NCI-H2171 (cell line): ENCODE results near the gene PSD4.

Experiments used
- DNase-seq: peaks from one replicate; lab custom pipeline; 2025; lab: John Stamatoyannopoulos, UW

Gene PSD4

DNA sequence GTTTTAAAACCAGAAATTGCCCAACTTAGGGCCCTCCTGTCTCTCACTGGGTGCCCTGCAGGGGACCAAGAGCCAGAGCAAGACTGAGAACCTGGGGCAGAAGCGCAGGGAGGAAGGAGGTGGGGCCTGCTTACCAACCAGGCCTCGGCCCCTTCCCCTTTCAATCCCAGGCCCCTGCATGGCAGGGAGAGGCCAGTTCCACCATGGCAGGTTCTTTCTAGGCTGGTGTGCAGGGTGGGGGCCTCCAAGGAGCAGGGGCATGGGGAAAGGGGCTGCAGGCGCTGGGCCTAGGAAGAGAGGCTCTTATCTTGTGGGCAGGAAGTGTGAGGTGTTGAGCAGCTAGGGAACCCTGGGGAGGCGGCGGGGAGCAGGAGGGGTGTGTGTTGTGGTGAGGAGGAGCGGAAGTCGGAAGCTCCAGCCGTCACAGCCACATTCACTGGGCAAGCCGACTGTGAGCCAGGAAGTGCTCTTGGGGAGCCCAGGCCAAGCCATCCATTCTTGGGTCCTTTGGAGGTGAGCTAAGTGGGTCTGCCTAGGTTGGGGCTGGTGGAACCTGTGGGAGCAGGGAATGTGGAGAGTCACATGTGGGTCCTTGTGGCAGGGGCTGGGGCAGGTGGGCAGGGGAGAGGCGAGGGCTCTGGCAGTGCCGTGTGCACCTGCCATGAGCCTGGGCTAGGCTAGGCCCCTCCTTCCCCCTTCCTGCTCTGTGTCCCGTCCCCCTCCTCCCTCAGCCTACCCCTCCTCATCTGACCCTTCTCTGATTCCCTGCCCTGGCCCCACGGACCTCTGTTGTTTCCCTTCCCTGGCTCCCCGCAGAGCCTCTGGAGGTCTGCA, at the start of gene PSD4:
TSS of gene PSD4 (plus strand) at position 430 of the 834 bp plus-strand sequence. CDS start 8,486 bp downstream, outside the sequence.
- DNase-seq, result no peak

DNA sequence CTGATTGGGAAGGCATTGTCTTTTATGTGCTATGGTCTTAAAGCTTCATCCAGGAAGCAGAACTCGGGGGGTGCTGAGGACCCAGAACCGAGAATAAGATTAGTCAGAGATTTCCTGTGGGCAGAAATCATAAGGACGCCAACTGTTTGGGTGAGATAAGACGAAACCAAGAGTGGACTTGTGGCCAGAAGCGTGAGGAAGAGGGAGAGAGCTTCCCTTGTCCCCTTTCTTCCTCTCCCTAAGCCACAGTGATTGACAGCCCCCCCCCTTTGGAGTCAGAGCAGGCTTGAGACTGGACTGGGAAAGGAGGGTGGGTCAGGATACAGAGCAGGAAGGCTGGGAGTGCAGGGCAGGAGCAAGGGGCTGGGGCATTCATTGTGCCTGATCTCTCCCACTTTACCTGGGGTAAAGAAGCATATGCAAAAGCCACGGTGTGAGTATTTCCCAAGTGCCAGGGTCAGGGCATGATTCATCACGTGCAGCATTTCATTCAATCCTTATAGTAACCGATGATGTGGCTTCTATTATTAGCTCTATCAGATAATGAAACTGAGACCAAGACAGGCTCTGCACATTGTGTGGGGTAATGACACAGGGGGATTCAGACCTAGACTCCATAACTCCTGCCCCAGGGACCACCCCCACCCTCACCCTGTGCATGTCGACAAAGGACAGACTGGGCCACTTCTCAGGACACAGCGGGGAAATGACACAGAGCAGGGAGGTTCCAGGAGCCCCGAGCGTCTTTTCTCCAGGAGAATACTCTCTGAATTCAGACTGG, 49.4 kb upstream of the PSD4 start:
- no peak for DNase-seq

DNA sequence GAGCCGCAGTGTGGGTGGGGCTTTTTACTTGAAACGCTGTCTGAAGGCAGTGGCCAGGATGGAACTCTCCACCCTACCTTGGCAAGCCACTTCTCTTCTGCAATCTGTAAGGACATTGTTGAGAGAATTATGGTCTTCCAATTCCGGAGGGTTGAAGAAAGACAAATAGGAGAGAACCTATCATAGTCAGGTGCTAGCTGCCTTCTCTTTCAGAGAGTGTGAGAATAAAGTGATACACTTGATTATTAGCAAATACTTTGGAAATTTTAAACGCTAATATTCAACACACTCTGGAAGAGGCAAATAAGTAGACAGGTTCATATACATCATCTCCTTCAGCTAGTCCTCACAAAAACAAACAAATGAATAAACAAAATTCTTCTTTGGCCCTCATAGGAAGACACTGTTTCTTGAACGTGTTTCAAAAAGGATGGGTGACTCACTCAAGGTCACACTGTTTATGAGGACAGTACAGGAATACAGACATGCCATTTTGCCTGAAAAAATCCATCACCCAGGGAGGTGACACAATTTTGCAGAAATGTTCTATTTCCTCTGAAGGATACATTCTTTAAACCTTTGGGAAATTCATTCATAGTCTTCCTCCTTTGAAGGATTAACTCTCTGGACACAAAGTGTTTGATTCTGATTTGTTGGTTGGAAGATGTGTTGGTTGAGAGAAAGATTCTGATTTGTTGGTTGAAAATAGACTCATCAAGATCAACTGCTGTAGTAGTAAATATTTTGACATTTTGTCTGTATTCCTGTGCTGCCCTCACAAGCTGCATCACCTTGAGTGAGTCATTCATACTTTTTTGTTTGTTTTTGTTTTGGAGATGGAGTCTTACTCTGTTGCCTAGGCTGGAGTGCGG, 48.6 kb upstream of the PSD4 start:
- DNase-seq, result no peak

DNA sequence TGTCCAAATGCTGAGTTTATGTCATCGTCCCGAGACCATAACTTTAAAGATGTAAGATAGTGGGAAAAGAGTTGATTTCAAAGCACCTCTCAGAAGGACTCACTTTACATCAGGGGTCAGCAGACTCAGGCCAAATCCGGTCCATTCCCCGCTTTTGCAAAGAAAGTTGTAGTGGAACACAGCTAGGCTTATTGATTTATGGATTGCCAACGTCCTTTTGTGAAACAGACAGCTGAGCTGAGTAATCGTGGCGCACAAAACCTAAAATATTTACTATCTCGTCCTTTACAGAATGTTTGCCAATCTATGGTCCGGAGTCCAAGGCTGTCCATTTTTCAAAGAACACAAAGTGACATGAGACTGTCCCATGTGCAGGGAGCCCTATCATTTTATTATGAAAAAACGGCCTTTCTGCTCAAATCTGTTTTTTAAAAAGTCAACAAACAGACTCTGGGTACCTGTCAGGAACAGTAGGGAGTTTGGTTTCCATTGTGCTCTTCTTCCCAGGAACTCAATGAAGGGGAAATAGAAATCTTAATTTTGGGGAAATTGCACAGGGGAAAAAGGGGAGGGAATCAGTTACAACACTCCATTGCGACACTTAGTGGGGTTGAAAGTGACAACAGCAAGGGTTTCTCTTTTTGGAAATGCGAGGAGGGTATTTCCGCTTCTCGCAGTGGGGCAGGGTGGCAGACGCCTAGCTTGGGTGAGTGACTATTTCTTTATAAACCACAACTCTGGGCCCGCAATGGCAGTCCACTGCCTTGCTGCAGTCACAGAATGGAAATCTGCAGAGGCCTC, 46.7 kb upstream of the PSD4 start, which contains the start of gene IL1RN:
TSS of gene IL1RN (plus strand) at position 754 of the 801 bp plus-strand sequence. CDS start at position 781, 27 bp downstream.
- DNase-seq, result no peak

DNA sequence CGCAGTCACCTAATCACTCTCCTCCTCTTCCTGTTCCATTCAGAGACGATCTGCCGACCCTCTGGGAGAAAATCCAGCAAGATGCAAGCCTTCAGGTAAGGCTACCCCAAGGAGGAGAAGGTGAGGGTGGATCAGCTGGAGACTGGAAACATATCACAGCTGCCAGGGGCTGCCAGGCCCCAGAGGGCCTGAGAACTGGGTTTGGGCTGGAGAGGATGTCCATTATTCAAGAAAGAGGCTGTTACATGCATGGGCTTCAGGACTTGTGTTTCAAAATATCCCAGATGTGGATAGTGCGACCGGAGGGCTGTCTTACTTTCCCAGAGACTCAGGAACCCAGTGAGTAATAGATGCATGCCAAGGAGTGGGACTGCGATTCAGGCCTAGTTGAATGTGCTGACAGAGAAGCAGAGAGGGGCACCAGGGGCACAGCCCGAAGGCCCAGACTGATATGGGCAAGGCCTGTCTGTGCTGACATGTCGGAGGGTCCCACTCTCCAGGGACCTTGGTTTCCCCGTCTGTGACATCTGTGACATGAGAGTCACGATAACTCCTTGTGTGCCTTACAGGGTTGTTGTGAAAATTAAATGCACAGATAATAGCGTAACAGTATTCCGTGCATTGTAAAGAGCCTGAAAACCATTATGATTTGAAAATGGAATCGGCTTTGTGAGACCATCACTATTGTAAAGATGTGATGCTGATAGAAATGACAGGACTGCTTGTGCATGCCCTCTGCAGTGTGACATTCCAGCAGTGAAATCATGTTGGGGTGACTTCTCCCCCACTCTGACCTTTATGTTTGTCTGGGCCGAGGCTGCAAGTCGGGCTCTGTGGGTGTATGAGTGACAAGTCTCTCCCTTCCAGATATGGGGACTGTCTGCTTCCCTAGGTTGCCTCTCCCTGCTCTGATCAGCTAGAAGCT, 45.9 kb upstream of the PSD4 start:
- DNase-seq, result no peak

DNA sequence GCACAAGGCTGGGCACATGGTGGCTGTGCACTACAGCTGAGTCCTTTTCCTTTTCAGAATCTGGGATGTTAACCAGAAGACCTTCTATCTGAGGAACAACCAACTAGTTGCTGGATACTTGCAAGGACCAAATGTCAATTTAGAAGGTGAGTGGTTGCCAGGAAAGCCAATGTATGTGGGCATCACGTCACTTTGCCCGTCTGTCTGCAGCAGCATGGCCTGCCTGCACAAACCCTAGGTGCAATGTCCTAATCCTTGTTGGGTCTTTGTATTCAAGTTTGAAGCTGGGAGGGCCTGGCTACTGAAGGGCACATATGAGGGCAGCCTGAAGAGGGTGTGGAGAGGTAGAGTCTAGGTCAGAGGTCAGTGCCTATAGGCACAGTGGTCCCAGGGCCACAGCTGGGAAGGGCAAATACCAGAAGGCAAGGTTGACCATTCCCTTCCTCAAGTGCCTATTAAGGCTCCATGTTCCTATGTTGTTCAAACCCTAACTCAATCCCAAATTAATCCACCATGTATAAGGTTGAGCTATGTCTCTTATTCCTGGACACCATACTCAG, 44.2 kb upstream of the PSD4 start:
- no peak for DNase-seq

DNA sequence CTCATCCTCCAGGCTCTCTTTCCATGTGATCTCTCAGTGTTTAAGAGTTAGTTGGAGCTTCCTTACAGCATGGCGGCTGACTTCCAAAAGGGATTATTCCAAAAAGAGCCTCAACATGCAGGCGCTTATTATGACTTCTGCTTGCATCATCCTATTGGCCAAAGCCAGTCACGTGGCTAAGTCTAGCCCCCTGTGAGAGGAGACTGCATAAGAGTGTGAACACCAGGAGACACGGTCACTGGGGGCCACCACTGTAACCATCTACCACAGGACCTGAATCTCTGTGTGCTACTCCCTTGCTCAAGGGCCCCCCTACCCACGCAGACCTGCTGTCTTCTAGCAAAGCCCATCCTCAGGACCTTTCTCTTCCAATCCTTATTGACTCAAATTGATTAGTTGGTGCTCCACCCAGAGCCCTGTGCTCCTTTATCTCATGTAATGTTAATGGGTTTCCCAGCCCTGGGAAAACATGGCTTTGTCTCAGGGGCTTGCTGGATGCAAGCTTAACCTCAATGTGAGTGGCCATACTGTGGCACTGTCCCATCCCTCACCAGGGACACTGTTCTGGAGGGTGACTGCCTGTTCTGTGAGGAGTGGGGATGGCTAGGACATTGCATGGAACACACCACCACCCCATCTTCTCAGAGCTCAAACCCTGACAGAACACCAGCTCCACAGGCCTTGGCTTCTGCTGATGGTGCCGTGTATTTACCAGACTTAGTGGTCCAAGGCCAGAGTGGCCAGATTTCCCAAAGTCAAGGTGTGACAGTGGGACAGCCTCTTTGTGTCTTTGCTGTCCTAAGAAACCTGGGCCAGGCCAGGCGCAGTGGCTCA, 42.2 kb upstream of the PSD4 start:
- DNase-seq, result no peak

DNA sequence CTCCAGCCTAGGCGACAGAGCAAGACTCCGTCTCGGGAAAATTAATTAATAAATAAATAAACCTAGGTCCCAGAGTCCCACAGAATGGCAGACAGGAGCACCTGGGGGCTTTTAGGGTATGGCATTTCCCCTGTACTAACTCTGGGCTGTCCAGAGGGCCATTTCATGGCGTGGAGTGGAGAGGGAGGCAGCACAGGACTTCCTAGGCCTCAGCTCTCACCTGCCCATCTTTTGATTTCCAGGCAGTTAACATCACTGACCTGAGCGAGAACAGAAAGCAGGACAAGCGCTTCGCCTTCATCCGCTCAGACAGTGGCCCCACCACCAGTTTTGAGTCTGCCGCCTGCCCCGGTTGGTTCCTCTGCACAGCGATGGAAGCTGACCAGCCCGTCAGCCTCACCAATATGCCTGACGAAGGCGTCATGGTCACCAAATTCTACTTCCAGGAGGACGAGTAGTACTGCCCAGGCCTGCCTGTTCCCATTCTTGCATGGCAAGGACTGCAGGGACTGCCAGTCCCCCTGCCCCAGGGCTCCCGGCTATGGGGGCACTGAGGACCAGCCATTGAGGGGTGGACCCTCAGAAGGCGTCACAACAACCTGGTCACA, 41.3 kb upstream of the PSD4 start:
- no peak for DNase-seq

DNA sequence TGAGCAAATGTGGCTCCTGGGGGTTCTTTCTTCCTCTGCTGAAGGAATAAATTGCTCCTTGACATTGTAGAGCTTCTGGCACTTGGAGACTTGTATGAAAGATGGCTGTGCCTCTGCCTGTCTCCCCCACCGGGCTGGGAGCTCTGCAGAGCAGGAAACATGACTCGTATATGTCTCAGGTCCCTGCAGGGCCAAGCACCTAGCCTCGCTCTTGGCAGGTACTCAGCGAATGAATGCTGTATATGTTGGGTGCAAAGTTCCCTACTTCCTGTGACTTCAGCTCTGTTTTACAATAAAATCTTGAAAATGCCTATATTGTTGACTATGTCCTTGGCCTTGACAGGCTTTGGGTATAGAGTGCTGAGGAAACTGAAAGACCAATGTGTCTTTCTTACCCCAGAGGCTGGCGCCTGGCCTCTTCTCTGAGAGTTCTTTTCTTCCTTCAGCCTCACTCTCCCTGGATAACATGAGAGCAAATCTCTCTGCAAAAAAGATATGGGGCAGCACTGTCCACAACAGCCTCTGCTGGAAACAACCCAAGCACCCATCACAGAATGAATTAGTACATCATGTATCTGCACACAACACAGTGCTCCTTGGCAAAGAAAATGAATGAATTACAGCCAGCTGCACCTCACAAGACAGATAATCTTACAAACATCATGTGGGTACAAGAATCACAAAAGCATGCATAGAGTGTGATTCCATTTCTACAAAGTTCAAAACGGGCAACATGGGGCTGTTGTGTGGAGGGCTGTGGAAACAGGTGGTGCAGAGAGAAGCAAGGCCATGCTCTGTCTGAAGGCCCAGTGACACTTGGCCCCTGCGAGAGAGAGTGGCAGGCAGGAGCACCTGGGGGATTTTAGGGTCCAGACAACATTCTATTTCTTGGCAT, 39.8 kb upstream of the PSD4 start:
- no peak for DNase-seq

DNA sequence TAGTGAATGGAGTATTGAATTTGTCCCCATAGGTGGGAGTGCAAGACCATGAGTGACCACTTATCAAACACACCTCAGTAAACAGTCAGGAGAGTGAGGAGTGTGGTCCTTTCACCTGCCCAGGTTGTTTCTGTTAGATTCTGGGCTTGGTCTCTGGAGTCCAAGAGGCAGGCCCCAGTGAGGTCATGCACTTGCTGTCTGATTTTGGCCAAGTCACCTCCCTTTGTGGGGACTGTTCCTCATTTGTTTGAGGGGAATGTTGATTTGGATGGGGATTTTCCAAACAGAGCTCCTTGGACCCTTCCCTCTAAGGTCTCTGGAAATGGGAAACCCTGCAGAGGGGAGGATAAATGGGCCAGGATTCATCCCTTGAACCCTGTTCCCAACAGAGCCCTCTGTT, 39.1 kb upstream of the PSD4 start:
- no peak for DNase-seq

DNA sequence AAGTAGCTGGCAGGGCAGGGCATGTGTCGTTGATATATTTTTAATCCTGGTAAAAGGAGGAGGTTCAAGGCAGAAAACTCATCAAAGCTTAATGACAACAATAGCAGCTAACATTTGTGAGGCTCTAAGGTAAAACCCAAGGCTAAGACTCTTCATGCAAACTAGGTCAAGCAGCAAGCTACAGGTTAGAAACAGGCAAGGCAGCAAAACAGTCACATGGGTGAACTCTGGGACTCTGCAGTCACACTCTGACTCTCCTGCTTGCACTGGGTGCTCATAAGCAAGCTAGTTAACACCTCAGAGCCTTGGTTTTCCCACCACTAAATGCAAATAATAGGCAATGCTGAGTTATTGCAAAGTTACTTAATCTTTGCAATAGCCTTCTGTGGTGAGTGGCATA, 38.5 kb upstream of the PSD4 start:
- no peak for DNase-seq

DNA sequence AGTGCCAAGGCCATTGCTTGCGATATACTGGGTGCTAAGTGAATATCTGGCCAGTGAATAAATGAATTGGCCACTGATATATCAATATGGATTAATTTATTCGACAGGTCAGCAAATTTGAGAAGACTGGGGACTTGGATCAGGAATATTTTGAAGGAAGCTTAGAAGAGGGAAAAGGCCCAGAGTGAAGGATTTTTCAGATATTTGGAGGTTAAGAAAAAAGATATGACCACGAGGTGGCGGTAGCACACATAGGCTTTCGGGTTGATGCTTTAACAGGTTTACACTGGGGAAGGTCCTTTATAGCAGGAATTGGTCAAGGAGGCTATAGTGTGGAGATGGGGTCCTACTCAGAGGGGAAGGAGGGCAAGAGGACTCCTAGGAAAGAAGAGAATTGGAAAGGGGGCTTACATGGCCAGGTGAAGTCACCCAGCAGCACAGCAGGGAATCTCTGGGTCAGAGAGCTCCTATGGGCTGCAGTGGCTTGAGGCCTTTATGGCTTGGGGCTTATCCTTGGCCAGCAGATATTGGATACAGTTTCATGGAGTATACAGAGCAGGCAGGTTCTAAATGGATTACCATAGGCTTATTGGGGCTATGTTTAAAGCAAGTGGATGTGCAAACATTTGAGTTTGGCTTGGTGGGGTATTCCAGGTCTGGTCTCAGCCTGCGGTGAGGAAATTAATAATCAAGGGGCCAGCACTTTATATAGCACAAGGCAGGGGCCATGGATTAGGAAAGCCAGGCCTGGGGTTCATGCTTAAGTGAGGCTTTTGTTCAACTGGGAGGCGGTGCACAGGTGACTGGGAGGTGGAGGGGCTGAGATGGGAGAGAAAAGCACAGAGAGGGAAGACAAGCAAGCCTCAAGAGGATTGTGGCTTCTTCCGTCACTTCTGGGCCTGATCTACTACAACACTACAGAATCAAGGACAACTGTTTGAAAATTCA, 36.7 kb upstream of the PSD4 start:
- DNase-seq, result no peak

DNA sequence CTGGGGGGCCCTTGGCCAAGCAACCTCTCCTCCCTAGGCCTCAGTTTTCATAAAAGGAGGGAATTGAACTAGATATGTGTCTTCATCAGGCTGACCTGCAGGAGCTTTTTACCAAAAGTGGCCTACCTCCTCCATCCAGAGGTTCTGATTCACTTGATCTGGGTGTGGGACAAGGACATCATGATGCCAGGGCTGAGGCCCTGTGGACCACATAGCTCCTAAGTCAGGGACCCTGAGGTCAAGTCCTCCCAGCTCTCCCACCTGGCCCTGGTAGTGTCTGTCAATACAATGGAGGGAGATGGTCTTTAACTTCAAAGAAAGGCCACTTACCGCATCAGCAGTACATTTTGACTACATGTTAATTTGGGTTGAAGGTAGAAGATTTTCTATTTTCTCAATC, 35.9 kb upstream of the PSD4 start:
- DNase-seq, result no peak

DNA sequence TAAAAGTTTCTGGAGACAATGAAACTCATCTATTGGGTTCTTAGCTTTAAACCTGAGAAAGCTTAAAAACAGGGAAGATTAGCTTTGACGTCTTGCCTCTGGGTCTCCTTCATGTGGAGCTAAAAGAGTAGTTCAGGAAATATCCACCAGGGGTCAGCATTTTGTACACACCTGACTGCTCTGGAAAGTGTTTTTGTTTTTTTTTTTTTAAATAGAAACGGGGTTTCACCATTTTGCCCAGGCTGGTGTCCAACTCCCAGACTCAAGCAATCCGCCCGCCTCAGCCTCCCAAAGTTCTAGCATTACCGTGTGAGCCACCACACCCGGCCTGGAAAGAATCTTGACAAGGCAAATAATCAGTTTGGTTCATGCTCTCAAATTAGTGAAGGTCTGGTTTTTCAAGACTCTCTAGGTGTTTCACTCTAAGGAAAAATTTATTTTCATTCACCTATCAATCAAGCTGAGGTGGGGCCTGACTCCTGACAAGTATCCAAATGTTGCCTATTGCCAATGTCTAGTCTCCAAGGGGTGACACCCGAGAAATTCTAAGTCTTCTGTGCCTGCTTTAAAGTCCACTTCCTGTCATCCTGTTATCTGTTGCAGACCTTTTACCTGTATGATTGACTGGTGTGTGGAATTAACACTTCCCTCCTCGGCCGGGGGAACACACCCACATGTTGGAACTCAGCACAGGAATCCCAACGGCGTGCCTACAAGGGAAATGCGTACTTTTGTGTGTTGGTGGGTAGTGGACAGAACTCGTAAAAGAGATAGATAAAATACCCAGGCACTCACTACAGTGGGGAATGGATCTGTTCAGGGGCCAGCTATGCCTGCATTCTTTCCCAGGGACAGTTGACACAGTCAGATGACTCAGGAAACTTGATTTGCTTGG, 35.1 kb upstream of the PSD4 start:
- DNase-seq, result peak; percentile 25

DNA sequence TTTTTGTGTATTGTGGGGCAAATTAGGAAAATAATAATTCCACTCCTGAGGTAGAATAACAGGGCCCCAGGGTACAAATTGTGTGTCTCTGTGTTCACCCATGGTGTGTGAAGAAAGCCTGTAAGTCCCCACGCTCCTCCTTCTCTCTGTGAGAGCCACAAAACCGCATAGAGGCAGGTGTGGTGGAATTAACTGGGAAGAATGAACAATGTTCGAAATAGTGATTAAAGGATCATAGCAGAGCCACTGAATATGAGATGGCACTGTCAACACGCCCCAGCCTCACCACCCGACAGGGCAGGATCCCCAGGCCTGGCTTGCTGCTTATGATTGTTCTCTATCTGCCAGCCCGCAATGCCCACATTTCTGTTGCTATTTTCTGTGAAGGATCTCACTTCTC, 32.3 kb upstream of the PSD4 start:
- no peak for DNase-seq
